Stimulated activated CD8-positive, alpha-beta memory T cell treated with anti-CD3 and anti-CD28 coated beads, Interleukin-2, amount 100 ng/mL, for 48 hours (primary cell): ENCODE measurements around the gene AGA.

Source experiments
- DNase-seq, 2 donors: peaks; one replicate each; pipeline ENCODE4 v3.0.0-alpha.2; 2020; ENCODE audit warnings: low read depth in 2 of 2

The AGA gene

DNA sequence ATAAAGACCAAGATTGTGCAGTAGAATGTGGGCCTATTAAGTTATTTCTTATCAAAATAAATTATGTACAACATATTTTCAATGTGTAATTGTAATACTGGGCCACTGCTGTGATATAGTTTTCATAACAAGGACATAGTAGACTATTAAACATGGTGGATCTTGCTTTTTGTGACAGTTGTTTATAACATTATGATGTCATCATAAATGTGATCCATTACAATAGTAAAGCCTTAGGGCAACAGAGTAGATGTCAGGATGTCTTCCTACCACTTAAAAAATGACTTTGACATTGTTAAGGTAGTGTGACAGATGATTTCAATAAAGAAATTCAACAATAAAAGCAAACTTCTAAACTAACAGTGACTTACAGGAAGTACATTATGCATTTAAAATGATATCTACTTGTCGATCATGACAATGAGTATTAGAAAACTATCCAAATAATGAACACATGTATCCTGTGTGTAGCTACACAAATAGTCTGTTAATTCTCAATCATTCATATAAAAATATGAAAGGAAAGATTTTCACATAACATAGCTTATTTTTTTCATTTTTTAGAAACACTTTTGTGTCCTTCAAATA lies 5.3 kb upstream of the AGA start:
- no peak for DNase-seq

GRCh38 chr4:177446586-177446985 lies 4.3 kb upstream of the AGA start:
- DNase-seq, result no peak

DNA sequence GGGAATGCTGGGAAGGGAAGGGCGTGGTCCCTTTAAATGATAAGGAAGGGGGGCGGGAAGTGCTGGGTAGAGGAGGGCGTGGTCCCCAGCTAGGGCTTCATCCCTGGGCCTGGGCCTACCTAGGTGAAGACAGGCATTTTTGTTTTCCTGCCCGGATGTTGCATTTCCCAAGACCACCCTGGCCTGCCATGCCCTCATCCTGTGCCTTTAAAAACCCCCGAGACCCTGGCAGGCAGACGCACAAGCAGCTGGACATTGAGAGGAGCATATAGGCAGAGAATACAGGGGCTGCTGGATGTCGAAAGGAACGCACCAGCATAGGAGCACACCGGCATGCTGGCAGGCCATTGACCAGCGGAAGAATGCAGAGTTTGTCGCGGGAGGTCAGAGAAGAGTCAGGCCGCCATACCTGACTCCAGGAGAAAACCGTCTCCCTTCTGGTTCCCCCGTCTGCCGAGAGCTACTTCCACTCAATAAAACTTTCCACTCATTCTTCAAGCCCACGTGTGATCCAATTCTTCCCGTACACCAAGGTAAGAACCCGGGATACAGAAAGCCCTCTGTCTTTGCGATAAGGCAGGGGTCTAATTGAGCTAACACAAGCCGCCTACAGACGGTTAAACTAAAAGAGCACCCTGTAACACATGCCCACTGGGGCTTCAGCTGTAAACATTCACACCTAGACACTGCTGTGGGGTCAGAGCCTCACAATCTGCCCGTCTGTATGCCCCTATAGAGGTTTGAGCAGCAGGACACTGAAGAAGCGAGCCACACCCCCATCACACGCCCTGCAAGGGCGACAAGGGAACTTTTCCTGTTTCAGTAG lies 2.9 kb upstream of the AGA start:
- DNase-seq, result no peak

- no peak for DNase-seq
These were observed 1.0 kb downstream of the AGA start for GRCh38 chr4:177441061-177441802.

GRCh38 chr4:177436456-177436855 lies 5.8 kb downstream of the AGA start:
- no peak for DNase-seq

- no peak for DNase-seq
These were observed 7.6 kb downstream of the AGA start for GRCh38 chr4:177434667-177435066.

DNA sequence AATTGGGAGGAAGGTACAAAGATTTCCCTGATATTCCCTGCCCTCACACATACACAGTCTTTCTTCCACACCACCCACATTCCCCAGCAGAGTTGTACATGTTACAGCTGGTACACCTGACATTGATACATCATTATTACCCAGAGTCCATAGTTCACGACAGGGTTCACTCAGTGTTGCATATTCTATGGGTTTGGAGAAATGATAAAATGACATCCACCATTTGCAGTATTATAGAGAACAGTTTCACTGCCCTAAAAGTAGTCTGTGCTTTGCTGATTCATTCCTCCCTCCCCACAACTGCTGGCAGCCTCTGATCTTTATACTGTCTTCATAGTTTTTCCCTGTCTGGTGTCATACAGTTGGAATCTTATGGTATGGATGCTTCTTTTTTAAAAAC lies 15.0 kb downstream of the AGA start:
- no peak for DNase-seq

DNA sequence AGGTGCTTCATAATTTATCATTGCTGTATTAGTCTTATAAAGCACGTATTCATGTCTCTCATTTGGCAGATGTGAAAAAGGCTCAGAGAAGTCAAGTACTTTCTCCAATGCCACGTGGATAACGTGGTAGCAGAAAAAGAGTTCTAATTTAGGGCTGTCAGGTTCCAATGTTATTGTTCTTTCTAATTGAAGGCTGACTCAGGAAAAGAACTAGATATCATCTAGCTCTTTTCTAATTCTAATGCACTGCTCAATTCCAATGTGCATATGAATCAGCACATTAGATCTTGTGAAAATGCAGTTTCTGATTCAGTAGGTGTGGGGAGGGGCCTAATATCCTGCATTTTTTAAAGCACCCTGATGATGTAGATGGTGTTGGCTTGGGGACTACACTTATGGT lies 22.8 kb downstream of the AGA start:
- no peak for DNase-seq

DNA sequence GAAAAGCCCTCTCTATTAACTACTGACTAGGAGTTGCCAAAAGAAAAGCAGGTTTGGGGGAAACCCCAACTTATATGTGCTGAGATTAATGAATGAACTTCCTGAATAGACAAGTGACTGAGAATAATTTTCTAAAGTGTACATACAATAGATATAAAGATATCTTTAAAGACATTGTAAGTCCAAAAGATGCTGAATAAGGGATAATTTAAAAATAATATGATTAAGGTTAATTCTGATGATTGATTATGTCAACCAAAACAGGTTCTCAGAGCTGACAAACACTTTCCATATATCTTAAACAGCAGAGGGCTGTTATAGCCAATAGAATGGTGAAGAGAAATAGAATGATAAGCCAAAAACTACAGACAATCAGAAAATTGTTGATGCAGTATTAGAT lies 28.6 kb downstream of the AGA start:
- no peak for DNase-seq

DNA sequence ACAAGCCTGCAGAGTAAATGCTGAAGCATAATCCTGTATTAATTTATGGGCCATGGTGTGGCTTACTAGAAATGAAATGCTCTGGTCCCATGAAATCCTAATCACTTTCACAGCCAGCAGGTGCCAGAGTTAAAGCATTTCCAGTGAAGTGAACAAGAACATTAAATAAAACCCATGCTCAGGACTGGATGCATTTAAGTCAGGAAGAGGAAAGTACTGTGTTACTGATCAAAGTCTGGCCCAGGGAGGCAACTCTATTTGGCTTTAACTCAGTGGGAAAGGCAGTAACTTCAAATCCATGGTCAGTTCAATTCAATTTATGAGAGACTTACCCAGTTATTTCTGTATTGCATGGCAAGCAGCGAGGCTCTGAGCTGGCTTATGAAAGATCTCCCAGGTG lies 29.2 kb downstream of the AGA start:
- DNase-seq, result no peak

- no peak for DNase-seq
These were observed 30.2 kb downstream of the AGA start for GRCh38 chr4:177411996-177412395.

- no peak for DNase-seq
These were observed 31.7 kb downstream of the AGA start for GRCh38 chr4:177410566-177410965.

GRCh38 chr4:177408023-177408422 lies 34.2 kb downstream of the AGA start:
- no peak for DNase-seq

GRCh38 chr4:177405508-177405907 lies 36.7 kb downstream of the AGA start:
- no peak for DNase-seq

DNA sequence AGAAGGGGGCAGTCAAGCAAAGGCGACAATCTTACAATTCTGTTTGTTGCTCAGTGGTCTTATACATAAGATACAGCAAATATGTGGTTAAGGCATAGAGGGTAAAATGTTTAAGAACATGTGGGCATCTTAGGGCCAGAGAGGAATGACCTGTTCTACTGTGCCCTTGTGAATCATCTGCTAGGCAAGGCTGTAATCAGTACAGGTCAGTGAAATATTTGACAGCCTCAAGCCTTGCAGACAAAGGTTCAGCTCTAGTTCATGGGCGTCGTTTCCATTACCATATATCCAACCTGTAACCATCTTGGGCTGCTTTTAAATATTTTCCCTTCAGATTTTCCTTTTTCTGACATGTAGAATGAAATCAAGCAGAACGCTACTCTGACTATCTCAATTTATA lies 37.3 kb downstream of the AGA start:
- no peak for DNase-seq

DNA sequence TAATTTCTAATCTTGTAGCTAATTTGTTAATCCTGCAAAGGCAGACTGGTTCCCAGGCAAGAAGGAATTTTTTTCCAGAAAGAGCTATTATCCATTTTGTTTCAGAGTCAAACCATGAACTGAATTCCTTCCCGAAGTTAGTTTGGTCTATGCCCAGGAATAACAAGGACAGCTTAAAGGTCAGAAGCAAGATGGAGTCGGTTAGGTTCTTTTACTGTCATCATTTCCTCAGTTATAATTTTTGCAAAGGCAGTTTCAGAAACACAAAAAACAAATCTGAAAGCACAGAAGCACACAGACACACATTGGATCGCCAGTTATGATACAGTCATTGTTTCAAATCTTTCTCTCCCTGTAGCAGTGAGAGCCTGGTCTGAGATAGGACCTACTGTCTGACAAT lies 37.9 kb downstream of the AGA start:
- no peak for DNase-seq

DNA sequence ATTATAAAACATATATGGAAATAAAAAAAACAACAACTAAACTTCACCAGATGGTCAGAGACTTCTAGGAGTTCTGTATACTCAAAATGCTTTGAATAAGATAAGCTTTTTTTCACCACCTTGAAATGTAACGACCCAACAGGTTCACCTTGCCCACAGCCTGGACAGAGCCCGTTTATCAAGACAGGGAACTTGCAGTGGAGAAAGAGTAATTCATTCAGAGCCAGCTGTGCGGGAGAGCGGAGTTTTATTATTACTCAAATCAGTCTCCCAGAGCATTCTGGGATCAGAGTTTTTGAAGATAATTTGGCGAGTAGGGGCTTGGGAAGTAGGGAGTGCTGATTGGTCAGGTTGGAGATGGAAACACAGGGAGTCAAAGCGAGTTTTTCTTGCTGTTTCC lies 38.5 kb downstream of the AGA start:
- DNase-seq, result no peak

DNA sequence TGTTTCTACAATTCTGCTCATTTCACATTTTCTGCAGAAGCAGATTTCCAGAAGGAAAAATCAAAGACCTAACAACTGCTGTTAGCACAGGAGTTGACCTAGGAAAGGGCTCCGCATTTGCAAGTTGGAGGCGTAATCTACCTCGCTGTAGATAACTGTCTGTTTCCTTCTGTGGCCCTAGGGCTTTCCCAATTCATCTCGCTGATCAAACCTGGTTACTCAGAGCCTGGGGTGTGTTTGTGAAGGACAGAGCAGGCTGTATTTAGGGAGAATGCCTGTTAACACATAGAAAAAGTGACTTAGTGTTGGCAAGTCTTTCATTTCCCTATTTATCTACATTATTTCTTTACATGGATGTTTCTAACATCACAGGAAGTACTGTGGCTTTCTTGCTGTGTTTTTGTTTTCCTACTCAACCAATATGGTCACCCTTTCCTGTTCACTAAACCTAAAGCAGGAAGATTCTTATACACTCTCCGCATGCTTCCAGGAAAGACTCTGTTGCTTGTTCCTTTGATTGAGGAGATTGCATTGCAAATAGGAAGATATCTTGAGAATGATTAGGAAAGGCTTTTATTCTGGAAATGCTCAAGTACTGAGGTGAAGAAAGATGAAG lies 40.5 kb downstream of the AGA start:
- DNase-seq, result no peak

GRCh38 chr4:177400030-177400429 lies 42.2 kb downstream of the AGA start:
- DNase-seq, result no peak

GRCh38 chr4:177396352-177396751 lies 45.9 kb downstream of the AGA start:
- DNase-seq, result no peak

DNA sequence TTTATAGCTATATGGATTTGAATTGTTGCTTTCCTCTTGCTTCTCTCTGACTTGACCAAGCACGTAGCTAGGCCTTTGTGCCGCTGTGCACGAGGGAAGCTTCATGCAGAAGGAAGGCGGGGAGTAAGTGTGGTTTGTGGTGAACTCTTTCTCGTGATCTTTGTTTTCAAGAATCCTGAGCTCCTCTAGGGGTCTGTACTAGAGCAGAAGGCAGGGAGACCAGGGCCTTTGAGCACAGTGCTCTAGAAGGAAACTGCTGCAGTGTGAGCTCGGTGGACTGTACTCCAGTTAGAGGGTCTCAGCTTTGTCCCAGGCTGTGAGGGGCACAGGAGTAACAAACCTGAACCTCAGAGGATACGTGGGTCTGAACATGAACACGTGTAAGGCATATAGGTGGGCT lies 49.0 kb downstream of the AGA start:
- DNase-seq, result no peak

DNA sequence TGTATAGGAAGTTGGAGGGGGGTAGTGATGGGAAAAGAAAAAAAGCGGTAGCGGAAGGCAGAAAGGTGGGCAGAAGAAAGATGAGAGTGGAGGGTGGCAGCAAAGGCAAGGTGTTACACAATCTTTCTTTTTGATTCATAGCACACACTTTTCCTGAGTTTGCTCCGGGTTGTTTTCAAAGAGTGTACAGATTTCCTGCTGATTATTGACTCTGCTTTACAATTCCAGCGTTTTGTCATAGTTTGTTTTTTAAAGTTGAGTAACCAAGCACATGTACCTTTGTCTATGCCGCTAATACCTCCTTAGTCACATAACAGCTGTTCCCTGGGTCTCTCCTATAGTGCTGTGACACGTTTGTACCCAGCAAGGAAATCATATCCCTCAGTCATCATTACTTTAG lies 50.3 kb downstream of the AGA start:
- no peak for DNase-seq

- no peak for DNase-seq
These were observed 51.0 kb downstream of the AGA start for GRCh38 chr4:177391287-177391686.
